ENCODE measurements around the gene MYLK.
A peak's percentile ranks its signal among the peaks of the same experiment; 100 is the strongest.

The MYLK gene

DNA sequence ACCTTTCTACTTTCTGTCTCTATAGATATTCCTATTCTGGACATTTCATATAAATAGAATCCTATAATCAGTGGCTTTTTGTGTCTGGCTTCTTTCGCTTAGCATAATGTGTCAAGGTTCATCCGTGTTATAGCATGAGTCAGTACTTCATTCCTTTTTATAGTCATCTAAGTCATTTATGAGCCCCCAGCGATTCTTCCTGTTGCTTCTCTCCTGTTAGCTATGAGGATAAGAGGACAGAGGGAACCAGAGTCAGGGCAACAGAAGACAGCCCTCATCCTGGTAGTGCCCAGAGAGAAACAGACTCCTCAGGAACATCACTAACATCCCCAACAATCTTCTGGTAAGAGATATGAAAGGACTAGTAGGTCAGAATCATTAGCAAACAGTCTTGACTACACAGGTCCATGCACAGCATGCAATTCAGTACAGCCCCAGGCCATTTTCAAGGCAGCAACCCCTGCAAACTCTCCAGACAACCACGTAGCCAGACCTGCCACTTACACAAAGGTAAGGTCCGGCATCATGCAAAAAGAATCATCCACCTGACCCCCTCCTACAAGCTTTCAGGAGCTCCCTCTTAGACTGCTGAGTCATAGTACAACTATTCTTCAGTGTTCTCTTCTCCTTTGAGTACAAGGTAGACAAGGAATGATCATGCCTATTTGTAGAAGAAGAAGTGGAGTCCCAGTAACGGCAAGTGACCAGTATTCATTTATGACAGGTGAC is 91.5 kb downstream of the MYLK start:
- DNase-seq (ENCODE audit: low spot score): peak; percentile 67

DNA sequence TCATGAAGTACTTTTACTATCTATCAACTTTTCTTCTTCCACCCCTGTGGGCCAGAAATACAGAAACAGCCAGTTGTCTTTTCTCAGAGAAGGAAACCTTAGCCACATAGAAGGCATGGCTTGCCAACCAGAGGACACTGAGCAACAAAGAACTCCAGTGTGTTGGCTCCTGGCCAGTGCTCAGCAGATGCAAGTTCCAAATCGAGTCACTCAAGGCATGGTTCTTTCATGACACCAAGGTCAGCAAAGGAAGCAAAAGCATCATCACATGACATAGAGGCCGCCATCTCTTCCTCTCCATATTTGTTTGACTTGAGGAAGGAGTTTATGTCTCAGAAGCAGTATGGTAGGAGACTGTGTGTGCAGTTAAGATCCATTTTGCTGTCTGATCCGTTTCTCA is 92.2 kb downstream of the MYLK start:
- no peak for DNase-seq (ENCODE audit: low spot score)

GRCh38 chr3:123791417-123791816 is 92.7 kb downstream of the MYLK start:
- no peak for DNase-seq (ENCODE audit: low spot score)

DNA sequence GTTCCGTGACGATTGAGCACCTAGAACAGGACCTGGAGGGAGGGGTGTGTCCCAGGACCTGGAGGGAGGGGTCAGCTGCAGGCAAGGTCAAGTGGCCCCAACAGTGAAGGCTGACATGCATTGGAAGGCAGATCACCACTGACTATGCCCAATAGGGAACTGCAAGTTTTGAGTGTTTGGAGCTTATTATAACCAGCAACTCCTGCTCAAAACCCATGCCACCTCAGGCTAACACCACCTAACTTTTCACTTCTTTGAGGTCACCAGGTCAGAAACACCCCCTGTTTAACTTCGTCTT is 93.1 kb downstream of the MYLK start:
- DNase-seq (ENCODE audit: low spot score): no peak

DNA sequence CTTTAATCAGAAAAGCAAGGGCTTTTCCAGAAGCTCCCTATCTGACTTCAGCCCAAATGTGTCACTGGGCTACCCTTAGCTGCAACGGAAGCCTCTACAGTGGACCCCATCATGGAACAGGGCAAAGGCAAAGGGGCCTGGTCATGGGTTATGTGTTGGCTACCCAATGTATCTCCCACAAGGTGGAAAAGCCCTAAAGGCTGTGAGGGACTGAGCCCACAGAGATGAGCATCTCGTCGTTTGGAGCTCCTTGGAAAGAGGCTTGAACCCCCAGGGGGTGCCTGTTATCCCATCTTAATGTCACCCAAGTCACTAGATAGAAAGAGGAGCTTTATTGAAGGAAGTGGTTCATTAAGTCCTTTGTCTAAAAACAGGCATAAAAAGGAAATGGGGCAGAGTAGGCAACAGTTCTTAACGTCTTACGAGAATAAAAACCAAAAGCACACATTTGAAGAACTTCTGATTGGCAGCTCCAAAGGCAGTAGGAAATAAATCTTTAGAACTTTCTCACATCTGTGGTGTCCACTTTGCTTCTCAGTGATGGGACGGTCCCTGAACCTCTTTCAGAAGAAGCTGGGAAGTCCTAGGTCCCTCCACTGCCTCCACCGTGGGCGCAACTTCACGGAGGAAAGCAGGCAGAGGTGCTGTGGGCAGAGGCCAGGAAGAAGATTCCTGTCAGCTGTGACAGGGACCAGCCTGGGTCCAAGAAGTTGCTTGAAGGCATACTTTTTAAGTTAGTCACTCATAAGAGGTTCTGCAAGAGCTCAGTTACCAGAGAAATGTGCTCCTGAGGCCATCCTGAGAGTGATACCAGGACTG is 93.7 kb downstream of the MYLK start:
- no peak for DNase-seq (ENCODE audit: low spot score)

GRCh38 chr3:123789760-123790159 is 94.4 kb downstream of the MYLK start:
- DNase-seq (ENCODE audit: low spot score): no peak

DNA sequence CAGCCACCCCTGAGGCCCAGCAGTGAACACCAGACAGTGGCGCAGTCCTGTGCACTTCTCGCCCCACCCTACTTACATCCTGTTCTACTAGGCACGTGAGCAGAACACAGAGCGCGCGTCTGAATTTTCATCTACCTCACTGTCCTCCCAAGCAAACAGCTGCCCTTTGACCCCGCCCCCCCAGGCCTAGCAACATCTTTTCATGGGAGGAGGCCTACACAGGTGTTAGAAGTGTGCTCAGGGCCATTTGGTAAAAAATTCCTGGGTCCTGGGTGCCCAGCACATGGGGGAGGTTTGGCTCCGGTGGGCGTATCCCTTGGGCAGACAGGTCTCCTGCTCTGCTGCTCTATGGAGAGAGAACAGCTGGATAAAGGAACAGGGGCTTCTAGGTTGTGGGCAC is 95.0 kb downstream of the MYLK start:
- no peak for DNase-seq (ENCODE audit: low spot score)

DNA sequence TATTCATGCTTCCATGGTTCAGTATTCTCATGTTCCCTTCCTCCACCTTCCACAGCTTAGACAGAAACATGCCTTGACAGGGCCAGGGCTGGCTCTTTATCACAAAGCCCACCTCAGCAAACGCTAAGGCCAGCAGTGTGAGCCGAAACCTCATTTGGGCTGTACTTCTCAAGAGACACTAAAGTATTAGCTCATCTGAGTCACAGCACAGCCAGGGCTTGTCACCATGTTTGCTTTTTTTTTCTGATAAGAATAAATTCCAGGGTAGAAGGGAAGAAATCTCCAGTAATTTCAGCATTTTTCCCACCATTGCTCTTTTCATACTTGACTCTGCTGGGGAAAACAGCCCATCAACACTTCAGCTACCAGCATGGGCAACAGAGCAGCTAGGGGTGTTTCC is 95.4 kb downstream of the MYLK start:
- DNase-seq (ENCODE audit: low spot score): no peak

DNA sequence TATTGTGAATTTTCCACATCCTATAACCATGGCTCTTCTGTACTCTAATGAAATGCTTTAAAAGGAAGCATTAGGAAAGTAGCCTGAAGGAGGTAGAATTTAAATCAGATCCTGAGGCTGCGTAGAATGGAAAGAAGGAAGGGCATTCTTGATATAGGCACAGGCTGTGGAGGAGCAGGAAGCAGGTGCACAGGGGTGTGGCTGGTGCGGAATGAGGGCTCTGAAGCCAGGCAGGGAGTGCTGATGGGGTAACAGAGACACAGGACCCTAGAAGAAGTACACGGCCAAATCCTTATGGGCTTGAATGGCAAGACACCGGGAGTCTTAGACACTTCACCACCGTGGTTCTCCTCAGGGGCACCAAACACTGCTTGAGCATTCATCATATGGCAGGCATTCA is 97.0 kb downstream of the MYLK start:
- no peak for DNase-seq (ENCODE audit: low spot score)

- DNase-seq (ENCODE audit: low spot score): no peak
Observed at GRCh38 chr3:123785602-123786001, 98.5 kb downstream of the MYLK start.

- peak; percentile 54 for DNase-seq (ENCODE audit: low spot score)
Observed at GRCh38 chr3:123783811-123784210, 100.3 kb downstream of the MYLK start.

DNA sequence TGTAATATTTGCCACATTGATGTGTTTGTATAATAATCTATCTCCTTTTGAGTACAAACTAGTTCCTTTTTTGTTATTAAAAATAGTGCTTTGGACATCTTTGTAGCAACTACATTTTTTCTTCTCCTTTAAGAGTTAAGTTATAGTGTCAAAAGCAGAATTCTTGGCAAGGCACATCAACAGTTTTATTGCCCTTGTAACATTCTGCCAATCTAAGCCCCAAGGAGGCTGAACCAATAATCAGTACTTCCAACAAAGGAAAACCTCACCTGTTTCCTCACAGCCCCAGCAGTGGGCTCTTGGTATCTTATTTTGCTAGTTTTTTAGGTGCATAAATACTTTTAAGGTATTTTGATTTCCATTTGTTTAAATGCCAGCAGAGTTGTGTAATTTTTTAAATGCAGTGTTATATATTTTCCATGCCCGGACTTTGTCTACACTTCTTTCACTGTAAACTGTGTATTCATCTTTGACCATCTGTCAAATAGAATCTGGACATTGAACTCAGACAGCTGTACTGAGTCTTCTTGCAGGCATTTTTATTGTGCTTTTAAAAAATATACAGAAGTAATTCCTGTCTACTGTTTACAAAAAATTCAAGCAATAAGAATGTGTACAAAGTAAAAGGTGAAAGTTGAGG is 101.0 kb downstream of the MYLK start:
- DNase-seq (ENCODE audit: low spot score): peak; percentile 44

- no peak for DNase-seq (ENCODE audit: low spot score)
Observed at GRCh38 chr3:123782488-123782887, 101.6 kb downstream of the MYLK start.

- no peak for DNase-seq (ENCODE audit: low spot score)
Observed at GRCh38 chr3:123781571-123782275, 102.4 kb downstream of the MYLK start.

DNA sequence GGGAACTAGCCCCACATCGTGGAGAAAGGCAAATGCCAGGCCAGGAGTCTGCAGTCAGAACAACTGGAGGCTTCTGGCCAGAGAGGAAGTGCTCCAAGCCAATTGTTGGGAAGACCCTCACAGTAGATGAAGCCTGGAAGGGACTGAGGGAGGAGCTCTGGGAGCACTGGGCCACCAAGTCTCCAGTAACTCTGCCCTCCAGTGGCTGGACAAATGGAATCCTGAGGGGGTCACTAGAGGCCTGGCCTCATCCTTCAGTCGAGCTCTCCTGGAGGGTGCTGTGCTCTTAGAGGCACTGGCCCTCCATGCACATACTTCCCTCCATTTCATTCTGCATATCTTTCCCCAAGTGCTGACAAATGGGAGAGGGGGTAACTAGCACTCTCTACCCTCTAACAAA is 103.0 kb downstream of the MYLK start:
- DNase-seq (ENCODE audit: low spot score): no peak

- DNase-seq (ENCODE audit: low spot score): no peak
Observed at GRCh38 chr3:123780656-123781055, 103.5 kb downstream of the MYLK start.

GRCh38 chr3:123779655-123780231 is 104.4 kb downstream of the MYLK start:
- DNase-seq (ENCODE audit: low spot score): no peak

DNA sequence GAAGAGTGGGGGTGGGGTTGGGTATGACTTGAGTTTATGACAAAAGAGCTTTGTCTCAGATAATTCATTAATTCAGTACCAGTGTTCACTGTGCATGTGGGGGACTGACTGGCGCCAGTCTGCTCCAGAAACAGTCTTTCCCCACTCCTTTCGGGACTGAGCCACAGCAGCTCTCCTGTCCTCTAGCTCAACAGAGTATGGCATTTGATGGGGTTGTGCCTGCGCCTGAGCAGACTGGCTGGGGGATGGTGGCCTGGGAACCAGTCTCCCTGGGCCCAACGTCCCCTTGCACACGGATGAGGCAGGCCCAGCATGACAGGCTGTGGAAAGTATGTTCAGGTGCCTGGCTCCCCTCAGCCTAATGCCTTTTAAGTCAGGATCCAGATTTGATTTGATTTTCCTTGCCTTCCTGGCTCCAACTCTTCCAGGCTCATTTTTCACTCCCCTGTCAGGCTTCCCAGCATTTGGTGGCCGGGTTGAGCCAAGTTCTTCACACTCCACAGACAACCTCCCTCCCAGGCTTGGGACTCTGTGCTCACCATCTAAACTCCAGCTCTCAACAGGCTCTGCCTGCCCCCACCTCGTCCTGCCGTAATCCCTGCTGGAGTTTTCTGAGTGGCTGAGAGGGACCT is 105.0 kb downstream of the MYLK start:
- DNase-seq (ENCODE audit: low spot score): no peak

DNA sequence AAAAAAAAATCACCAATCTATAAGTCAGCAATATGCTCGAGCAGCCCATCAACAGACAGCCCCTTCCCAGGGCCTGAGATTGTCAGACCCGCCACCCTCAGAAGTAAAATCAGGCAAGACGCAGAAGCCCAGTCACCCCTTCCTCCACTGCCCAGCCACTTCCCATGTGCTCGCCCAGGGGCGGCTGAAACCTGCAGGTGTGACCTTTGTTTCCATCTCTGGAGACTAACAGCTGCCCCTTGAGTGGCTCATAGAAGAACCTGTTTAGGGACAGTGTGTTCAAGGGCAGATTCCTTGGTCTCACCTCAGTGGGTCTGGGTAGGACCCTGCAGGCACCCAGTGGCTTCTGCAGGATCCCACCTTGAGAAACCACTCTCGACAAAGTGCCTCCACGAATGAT is 105.6 kb downstream of the MYLK start:
- DNase-seq (ENCODE audit: low spot score): no peak

DNA sequence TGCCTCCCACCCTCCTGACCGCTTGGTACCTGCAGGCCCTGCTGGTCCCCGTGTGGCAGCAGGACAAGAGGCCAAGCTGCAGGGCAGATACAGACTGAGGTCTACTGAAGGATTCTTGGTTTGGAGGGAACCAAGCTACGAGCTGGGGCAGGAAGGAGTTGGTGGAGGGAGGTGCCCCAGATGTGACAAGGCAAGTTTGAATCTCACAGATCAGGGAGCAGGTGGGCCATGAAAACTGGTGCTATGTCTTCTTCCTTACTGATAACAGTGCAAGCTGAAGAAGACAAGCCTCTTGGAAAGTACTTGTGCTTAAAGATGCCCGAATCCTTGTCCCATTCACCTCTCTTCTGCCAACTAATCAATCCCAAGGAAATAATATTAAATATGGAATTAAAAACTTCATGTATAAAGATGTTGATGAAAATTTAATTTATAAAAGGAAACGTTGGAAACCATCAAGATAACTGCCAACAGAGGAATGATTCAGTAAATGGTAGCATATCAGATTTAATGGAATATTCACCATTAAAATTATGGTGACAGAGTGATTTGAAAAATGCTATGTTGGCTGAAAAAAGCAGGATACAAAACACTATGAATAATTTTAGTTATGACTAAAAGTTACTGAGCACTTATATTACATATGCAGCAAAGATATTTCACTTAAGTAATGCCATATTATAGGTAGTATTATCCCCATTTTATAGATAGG is 107.9 kb downstream of the MYLK start:
- no peak for DNase-seq (ENCODE audit: low spot score)

DNA sequence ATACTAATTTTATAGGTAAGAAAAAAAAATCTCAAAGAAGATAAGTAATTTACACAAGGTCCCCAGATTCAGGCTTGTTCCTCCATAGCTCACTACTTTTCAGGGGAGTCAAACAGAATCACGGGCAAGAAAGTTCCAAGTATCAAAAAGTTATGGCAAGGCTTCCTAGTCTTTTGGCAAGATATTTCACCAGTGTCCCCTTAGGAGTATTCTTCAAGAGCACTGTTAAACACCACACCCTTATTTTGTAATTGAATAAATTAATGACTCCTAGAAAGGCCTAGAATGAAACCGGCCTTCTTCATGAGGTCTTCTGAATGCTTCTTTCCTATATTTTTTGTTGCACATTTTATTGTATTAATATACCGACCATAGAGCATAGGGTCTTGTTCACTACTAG is 109.7 kb downstream of the MYLK start:
- DNase-seq (ENCODE audit: low spot score): no peak
